HEK293 (cell line): ENCODE measurements around the gene ANKRD52.

Source experiments
- CTCF ChIA-PET: fragments of 350-600 bp; formaldehyde crosslinking; extraction: SDS; loops from one replicate; lab custom pipeline; 2021; ENCODE audit warnings: antibody characterized with exemption; lab: Yijun Ruan, JAX
- POLR2A ChIA-PET: fragments of 300-600 bp; formaldehyde crosslinking; extraction: SDS; loops from one replicate; lab custom pipeline; 2020; ENCODE audit warnings: antibody characterized with exemption, inconsistent platforms; lab: Yijun Ruan, JAX
- H3K27ac ChIP-seq: fragments of 200-500 bp; sonication (Bioruptor generic); 2 replicates; pipeline ENCODE4 v1.5.1; 2014; ENCODE audit warnings: low read depth, low read length, control low read depth, inconsistent platforms; ENCODE audit errors: extremely low read depth
- H3K36me3 ChIP-seq, 2 experiments: fragments of 200-500 bp in 1 of 2; sonication (Bioruptor generic) in 1 of 2; 1 replicate in 1 of 2; 2 replicates in 1 of 2; pipeline ENCODE4 v1.5.1; 2014 to 2017; ENCODE audit warnings: inconsistent platforms in 2 of 2, low read length in 2 of 2; ENCODE audit not compliant: control insufficient read depth in 2 of 2, insufficient read depth in 1 of 2
- H3K4me1 ChIP-seq: fragments of 200-500 bp; sonication (Bioruptor generic); 2 replicates; pipeline ENCODE4 v1.5.1; 2014; ENCODE audit warnings: mild to moderate bottlenecking, low read length, inconsistent platforms; ENCODE audit not compliant: control insufficient read depth, insufficient read depth
- H3K4me3 ChIP-seq: 2 replicates; pipeline ENCODE4 v1.5.1; 2011; ENCODE audit warnings: low read depth, mild to moderate bottlenecking, control low read depth, low read length, moderate library complexity
- H3K9me3 ChIP-seq: fragments of 200-500 bp; sonication (Bioruptor generic); 2 replicates; pipeline ENCODE4 v1.5.1; 2014; ENCODE audit warnings: low read depth, low read length, inconsistent platforms; ENCODE audit not compliant: control insufficient read depth, insufficient read depth
- BCL11B ChIP-seq: fragments of 450-650 bp; formaldehyde crosslinking; IDR thresholded peaks from 2 replicates; pipeline ENCODE4 v1.5.1; 2016; ENCODE audit warnings: low read depth, missing biosample characterization, missing genetic modification characterization
- HOXA7 ChIP-seq: sonication (generic); formaldehyde crosslinking; IDR thresholded peaks from 2 replicates; pipeline ENCODE4 v1.8.1; 2022; ENCODE audit warnings: missing genetic modification reagents, borderline replicate concordance
- HOXC10 ChIP-seq: sonication (generic); formaldehyde crosslinking; IDR thresholded peaks from 2 replicates; pipeline ENCODE4 v1.8.1; 2023; ENCODE audit warnings: mild to moderate bottlenecking, missing genetic modification reagents
- KLF7 ChIP-seq: fragments of 450-650 bp; formaldehyde crosslinking; IDR thresholded peaks from 2 replicates; pipeline ENCODE4 v1.5.1; 2016; ENCODE audit warnings: missing biosample characterization, missing genetic modification characterization, borderline replicate concordance
- ZEB2 ChIP-seq: fragments of 450-650 bp; formaldehyde crosslinking; IDR thresholded peaks from 2 replicates; pipeline ENCODE4 v1.5.1; 2016; ENCODE audit warnings: missing biosample characterization, missing genetic modification characterization
- ZFP37 ChIP-seq: fragments of 450-650 bp; formaldehyde crosslinking; IDR thresholded peaks from 2 replicates; pipeline ENCODE4 v1.5.1; 2016; ENCODE audit warnings: missing biosample characterization, missing genetic modification characterization
- ZFP69B ChIP-seq: fragments of 450-650 bp; formaldehyde crosslinking; IDR thresholded peaks from 2 replicates; pipeline ENCODE4 v1.5.1; 2016; ENCODE audit warnings: missing biosample characterization, missing genetic modification characterization
- ZNF10 ChIP-seq: fragments of 450-650 bp; formaldehyde crosslinking; IDR thresholded peaks from 2 replicates; pipeline ENCODE4 v1.5.1; 2017; ENCODE audit warnings: missing biosample characterization, missing genetic modification characterization
- ZNF157 ChIP-seq: fragments of 450-650 bp; formaldehyde crosslinking; IDR thresholded peaks from 2 replicates; pipeline ENCODE4 v1.5.1; 2016; ENCODE audit warnings: missing biosample characterization, missing genetic modification characterization
- ZNF174 ChIP-seq: fragments of 450-650 bp; formaldehyde crosslinking; IDR thresholded peaks from 2 replicates; pipeline ENCODE4 v1.5.0; 2017; ENCODE audit warnings: missing biosample characterization, mild to moderate bottlenecking, missing genetic modification characterization
- ZNF2 ChIP-seq: fragments of 450-650 bp; formaldehyde crosslinking; IDR thresholded peaks from 2 replicates; pipeline ENCODE4 v1.5.1; 2016; ENCODE audit warnings: missing biosample characterization, missing genetic modification characterization
- ZNF202 ChIP-seq: fragments of 450-650 bp; formaldehyde crosslinking; IDR thresholded peaks from 2 replicates; pipeline ENCODE4 v1.5.1; 2016; ENCODE audit warnings: missing biosample characterization, missing genetic modification characterization, borderline replicate concordance
- ZNF23 ChIP-seq: fragments of 450-650 bp; formaldehyde crosslinking; IDR thresholded peaks from 2 replicates; pipeline ENCODE4 v1.5.1; 2016; ENCODE audit warnings: missing biosample characterization, missing genetic modification characterization, borderline replicate concordance
- ZNF324 ChIP-seq: fragments of 450-650 bp; formaldehyde crosslinking; IDR thresholded peaks from 2 replicates; pipeline ENCODE4 v1.5.1; 2016; ENCODE audit warnings: missing biosample characterization, missing genetic modification characterization
- ZNF366 ChIP-seq: fragments of 450-650 bp; formaldehyde crosslinking; conservative IDR thresholded peaks from 2 replicates; pipeline ENCODE4 v1.5.1; 2016; ENCODE audit warnings: missing biosample characterization, missing genetic modification characterization
- ZNF501 ChIP-seq: fragments of 450-650 bp; formaldehyde crosslinking; IDR thresholded peaks from 2 replicates; pipeline ENCODE4 v1.5.1; 2016; ENCODE audit warnings: missing biosample characterization, missing genetic modification characterization
- ZNF548 ChIP-seq: fragments of 450-650 bp; formaldehyde crosslinking; IDR thresholded peaks from 2 replicates; pipeline ENCODE4 v1.5.1; 2016; ENCODE audit warnings: missing biosample characterization, missing genetic modification characterization
- ZNF600 ChIP-seq: fragments of 450-650 bp; formaldehyde crosslinking; IDR thresholded peaks from 2 replicates; pipeline ENCODE4 v1.5.1; 2016; ENCODE audit warnings: missing biosample characterization, missing genetic modification characterization
- ZNF670 ChIP-seq: fragments of 450-650 bp; formaldehyde crosslinking; IDR thresholded peaks from 2 replicates; pipeline ENCODE4 v1.5.1; 2016; ENCODE audit warnings: missing biosample characterization, missing genetic modification characterization, low read depth
- ZNF76 ChIP-seq: fragments of 450-650 bp; formaldehyde crosslinking; IDR thresholded peaks from 2 replicates; pipeline ENCODE4; 2016; ENCODE audit warnings: low read depth, missing biosample characterization, missing genetic modification characterization, borderline replicate concordance
- ZNF843 ChIP-seq: fragments of 450-650 bp; formaldehyde crosslinking; IDR thresholded peaks from 2 replicates; pipeline ENCODE4 v1.5.1; 2016; ENCODE audit warnings: missing biosample characterization, missing genetic modification characterization
- ZSCAN23 ChIP-seq: fragments of 450-650 bp; formaldehyde crosslinking; IDR thresholded peaks from 2 replicates; pipeline ENCODE4 v1.5.1; 2016; ENCODE audit warnings: missing biosample characterization, missing genetic modification characterization
- TF ChIP-seq, protein P1 (sequence below): fragments of 450-650 bp; formaldehyde crosslinking; IDR thresholded peaks from 2 replicates; pipeline ENCODE4 v1.5.1; 2016; ENCODE audit warnings: missing biosample characterization, missing genetic modification characterization
- TF ChIP-seq, protein P2 (sequence below): fragments of 450-650 bp; formaldehyde crosslinking; IDR thresholded peaks from 2 replicates; pipeline ENCODE4 v1.5.1; 2017; ENCODE audit warnings: missing biosample characterization, missing genetic modification characterization
- TF ChIP-seq, protein P3 (sequence below): fragments of 450-650 bp; formaldehyde crosslinking; IDR thresholded peaks from 2 replicates; pipeline ENCODE4 v1.5.1; 2016; ENCODE audit warnings: missing biosample characterization, missing genetic modification characterization
- TF ChIP-seq, protein P4 (sequence below): IDR thresholded peaks from 2 replicates; pipeline ENCODE4 v1.6.1; 2011; ENCODE audit warnings: mild to moderate bottlenecking, low read depth, low read length, borderline replicate concordance
- TF ChIP-seq, protein P5 (sequence below): sonication (generic); formaldehyde crosslinking; IDR thresholded peaks from 2 replicates; pipeline ENCODE4 v1.8.1; 2022; ENCODE audit warnings: mild to moderate bottlenecking, moderate library complexity, missing genetic modification reagents

ANKRD52 gene

DNA sequence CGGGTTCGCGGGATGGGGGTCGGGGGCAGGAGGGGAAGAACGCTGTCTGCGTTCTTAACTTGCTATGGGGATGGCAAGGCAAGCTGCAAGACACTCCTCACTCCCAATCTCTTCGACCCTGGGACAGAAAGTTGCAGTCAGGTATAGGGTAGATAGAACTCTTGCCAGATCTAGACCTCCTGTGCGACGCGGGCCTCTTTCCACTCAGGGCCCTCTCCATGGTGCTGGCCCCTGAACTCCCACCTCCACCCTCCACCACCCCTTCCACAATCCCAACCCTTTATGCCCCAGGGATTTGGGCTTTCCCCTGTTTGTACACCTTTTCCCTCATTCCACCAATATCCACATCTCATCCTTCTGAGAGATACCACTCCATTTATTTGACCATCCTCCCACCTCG lies 33.2 kb downstream of the ANKRD52 start:
- ChIA-PET POLR2A (no interaction called here), CTCF (interaction anchor here (0.6 to 2.3 kb wide), 3 partner anchors 14 to 106 kb away, joined by 3 to 9 read pairs (median 3); no protein-coding TSS in a partner anchor)
- no peaks in the 10 kb centered on the region for H3K9me3 ChIP-seq
- peak overlapping the region; percentile 64 for H3K27ac ChIP-seq
- TF ChIP-seq ZSCAN23 (tag by site-specific recombination) (no peak), BCL11B (peak; percentile 12; the same call in 1 of the 2 replicates), HOXC10 (no peak), ZNF23 (tag by site-specific recombination) (no peak), ZNF600 (tag by site-specific recombination) (0 out of 2 replicates have a peak, but pooled peaks have one; percentile 15), ZNF548 (tag by site-specific recombination) (no peak), ZNF501 (tag by site-specific recombination) (no peak), ZNF202 (tag by site-specific recombination) (no peak), ZNF10 (tag by site-specific recombination) (no peak), HOXA7 (CRISPR knock-in tag) (no peak)
- TF ChIP-seq, protein P1, sequence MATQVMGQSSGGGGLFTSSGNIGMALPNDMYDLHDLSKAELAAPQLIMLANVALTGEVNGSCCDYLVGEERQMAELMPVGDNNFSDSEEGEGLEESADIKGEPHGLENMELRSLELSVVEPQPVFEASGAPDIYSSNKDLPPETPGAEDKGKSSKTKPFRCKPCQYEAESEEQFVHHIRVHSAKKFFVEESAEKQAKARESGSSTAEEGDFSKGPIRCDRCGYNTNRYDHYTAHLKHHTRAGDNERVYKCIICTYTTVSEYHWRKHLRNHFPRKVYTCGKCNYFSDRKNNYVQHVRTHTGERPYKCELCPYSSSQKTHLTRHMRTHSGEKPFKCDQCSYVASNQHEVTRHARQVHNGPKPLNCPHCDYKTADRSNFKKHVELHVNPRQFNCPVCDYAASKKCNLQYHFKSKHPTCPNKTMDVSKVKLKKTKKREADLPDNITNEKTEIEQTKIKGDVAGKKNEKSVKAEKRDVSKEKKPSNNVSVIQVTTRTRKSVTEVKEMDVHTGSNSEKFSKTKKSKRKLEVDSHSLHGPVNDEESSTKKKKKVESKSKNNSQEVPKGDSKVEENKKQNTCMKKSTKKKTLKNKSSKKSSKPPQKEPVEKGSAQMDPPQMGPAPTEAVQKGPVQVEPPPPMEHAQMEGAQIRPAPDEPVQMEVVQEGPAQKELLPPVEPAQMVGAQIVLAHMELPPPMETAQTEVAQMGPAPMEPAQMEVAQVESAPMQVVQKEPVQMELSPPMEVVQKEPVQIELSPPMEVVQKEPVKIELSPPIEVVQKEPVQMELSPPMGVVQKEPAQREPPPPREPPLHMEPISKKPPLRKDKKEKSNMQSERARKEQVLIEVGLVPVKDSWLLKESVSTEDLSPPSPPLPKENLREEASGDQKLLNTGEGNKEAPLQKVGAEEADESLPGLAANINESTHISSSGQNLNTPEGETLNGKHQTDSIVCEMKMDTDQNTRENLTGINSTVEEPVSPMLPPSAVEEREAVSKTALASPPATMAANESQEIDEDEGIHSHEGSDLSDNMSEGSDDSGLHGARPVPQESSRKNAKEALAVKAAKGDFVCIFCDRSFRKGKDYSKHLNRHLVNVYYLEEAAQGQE (tag by site-specific recombination), result peak; percentile 99
- H3K4me3 ChIP-seq, result peak overlapping the region; percentile 77
- peaks cover 9 to 24% of the 10 kb centered on the region in 2 experiments; a peak in 2 of 3 replicates for H3K36me3 ChIP-seq
- H3K4me1 ChIP-seq, result peaks cover 12% of the 10 kb centered on the region; the same call in 1 of the 2 replicates

DNA sequence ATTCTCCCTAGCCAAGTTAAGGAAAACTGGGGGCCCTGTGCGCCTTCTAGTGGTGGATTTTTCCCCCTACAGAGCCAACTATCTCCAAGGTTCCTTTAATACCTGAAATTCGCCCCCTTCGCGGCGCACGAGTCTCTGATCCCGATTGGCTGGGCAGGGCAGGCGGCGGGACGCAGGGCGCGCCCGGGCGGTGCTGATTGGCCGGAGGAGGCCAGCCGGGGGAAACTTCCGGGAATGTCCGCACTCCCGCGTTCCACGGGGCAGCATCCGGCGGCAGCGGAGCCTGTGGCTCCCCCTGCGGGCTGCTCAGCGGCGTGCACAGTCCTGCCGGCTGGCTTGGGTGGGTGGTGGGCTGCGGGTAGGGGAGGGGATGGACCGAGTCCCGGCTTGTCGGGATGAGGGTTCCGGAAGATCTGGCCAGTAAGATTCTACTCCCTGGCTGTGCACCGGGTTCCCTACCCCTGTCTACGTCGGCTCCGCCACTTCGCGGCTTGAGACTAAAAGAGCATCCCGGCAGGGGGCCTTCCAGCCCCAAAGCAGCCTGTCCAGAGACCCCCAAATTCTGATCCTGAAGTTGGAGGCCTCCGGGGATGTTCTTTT lies 34.0 kb downstream of the ANKRD52 start, which contains the start of gene NABP2:
Gene NABP2, plus strand, starts transcription at position 241 of the 600 bp plus-strand sequence. CDS start 515 bp downstream, outside the sequence.
- H3K4me3 ChIP-seq, result peak within 1 kb of the TSS; percentile 77
- CTCF ChIA-PET, result interaction anchor here (2.3 to 4.0 kb wide), 2 partner anchors 17 to 18 kb away, joined by 9 to 73 read pairs; no protein-coding TSS in a partner anchor
- H3K4me1 ChIP-seq, result peaks cover 12% of the 10 kb centered on the region; the same call in 1 of the 2 replicates
- peak; percentile 80; the same call in 1 of the 2 replicates for TF ChIP-seq ZNF2 (tag by site-specific recombination)
- TF ChIP-seq, protein P2, sequence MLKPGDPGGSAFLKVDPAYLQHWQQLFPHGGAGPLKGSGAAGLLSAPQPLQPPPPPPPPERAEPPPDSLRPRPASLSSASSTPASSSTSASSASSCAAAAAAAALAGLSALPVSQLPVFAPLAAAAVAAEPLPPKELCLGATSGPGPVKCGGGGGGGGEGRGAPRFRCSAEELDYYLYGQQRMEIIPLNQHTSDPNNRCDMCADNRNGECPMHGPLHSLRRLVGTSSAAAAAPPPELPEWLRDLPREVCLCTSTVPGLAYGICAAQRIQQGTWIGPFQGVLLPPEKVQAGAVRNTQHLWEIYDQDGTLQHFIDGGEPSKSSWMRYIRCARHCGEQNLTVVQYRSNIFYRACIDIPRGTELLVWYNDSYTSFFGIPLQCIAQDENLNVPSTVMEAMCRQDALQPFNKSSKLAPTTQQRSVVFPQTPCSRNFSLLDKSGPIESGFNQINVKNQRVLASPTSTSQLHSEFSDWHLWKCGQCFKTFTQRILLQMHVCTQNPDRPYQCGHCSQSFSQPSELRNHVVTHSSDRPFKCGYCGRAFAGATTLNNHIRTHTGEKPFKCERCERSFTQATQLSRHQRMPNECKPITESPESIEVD (tag by site-specific recombination), result no peak
- peak; percentile 44 for TF ChIP-seq ZFP69B (tag by site-specific recombination)
- no peak for TF ChIP-seq ZNF843 (tag by site-specific recombination)
- no peak for TF ChIP-seq ZNF174 (tag by site-specific recombination)
- TF ChIP-seq ZNF366 (tag by site-specific recombination), result peak; percentile 68
- TF ChIP-seq, protein P3, sequence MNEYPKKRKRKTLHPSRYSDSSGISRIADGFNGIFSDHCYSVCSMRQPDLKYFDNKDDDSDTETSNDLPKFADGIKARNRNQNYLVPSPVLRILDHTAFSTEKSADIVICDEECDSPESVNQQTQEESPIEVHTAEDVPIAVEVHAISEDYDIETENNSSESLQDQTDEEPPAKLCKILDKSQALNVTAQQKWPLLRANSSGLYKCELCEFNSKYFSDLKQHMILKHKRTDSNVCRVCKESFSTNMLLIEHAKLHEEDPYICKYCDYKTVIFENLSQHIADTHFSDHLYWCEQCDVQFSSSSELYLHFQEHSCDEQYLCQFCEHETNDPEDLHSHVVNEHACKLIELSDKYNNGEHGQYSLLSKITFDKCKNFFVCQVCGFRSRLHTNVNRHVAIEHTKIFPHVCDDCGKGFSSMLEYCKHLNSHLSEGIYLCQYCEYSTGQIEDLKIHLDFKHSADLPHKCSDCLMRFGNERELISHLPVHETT (tag by site-specific recombination), result peak; percentile 58; the same call in 1 of the 2 replicates
- TF ChIP-seq ZFP37 (tag by site-specific recombination), result 0 out of 2 replicates have a peak, but pooled peaks have one; percentile 41
- no peak for TF ChIP-seq ZNF670 (tag by site-specific recombination)
- TF ChIP-seq, protein P4, sequence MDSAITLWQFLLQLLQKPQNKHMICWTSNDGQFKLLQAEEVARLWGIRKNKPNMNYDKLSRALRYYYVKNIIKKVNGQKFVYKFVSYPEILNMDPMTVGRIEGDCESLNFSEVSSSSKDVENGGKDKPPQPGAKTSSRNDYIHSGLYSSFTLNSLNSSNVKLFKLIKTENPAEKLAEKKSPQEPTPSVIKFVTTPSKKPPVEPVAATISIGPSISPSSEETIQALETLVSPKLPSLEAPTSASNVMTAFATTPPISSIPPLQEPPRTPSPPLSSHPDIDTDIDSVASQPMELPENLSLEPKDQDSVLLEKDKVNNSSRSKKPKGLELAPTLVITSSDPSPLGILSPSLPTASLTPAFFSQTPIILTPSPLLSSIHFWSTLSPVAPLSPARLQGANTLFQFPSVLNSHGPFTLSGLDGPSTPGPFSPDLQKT, result peak; percentile 78; the same call in 1 of the 2 replicates
- TF ChIP-seq ZNF157 (tag by site-specific recombination), result no peak
- TF ChIP-seq ZNF324 (tag by site-specific recombination), result no peak
- no peak for TF ChIP-seq KLF7 (tag by site-specific recombination)
- TF ChIP-seq, protein P5, sequence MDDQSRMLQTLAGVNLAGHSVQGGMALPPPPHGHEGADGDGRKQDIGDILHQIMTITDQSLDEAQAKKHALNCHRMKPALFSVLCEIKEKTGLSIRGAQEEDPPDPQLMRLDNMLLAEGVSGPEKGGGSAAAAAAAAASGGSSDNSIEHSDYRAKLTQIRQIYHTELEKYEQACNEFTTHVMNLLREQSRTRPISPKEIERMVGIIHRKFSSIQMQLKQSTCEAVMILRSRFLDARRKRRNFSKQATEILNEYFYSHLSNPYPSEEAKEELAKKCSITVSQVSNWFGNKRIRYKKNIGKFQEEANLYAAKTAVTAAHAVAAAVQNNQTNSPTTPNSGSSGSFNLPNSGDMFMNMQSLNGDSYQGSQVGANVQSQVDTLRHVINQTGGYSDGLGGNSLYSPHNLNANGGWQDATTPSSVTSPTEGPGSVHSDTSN (CRISPR knock-in tag), result 0 out of 2 replicates have a peak, but pooled peaks have one; percentile 56
- no peak; the same call in 1 of the 2 replicates for TF ChIP-seq ZNF76 (tag by site-specific recombination)
- TF ChIP-seq ZEB2 (tag by site-specific recombination), result peak; percentile 92

More for the DNA sequence above, 34.0 kb downstream of the ANKRD52 start, which contains the start of gene NABP2:
- POLR2A ChIA-PET, result no interaction called here
- Histone ChIP-seq H3K9me3 (no peaks in the 10 kb centered on the region), H3K36me3 (peaks cover 9 to 23% of the 10 kb centered on the region in 2 experiments; a peak in 2 of 3 replicates), H3K27ac (peak within 1 kb of the TSS; percentile 64)
